KMS-11 (cell line): Measurements from ENCODE around the gene GTF2IRD1.
"Not testable (repeated sequence)": the region's sequence is repeated elsewhere in the genome, so short reads cannot be mapped to it uniquely, and the experiment has no call there.

Source experiments
- H2AFZ ChIP-seq: fragments of 200-600 bp; sonication (generic); 2 replicates; pipeline ENCODE4 v1.6.1; 2016; ENCODE audit warnings: antibody characterized with exemption, mixed run types, low read depth
- H3K27ac ChIP-seq: fragments of 200-600 bp; sonication (generic); 2 replicates; pipeline ENCODE4 v1.6.1; 2016; ENCODE audit warnings: mild to moderate bottlenecking, mixed run types
- H3K27me3 ChIP-seq: fragments of 200-600 bp; sonication (generic); 2 replicates; pipeline ENCODE4 v1.6.1; 2017; ENCODE audit warnings: mild to moderate bottlenecking, low read depth, mixed run types, moderate library complexity; ENCODE audit not compliant: insufficient read depth
- H3K36me3 ChIP-seq: fragments of 200-600 bp; sonication (generic); 2 replicates; pipeline ENCODE4 v1.6.1; 2017; ENCODE audit warnings: mild to moderate bottlenecking, mixed run types; ENCODE audit not compliant: insufficient read depth
- H3K4me1 ChIP-seq: fragments of 200-600 bp; sonication (generic); 2 replicates; pipeline ENCODE4 v1.6.1; 2016; ENCODE audit warnings: mild to moderate bottlenecking, low read depth, mixed run types; ENCODE audit not compliant: poor library complexity, severe bottlenecking
- H3K4me2 ChIP-seq: fragments of 200-600 bp; sonication (generic); 2 replicates; pipeline ENCODE4 v1.7.0; 2016; ENCODE audit warnings: mild to moderate bottlenecking, mixed run types
- H3K4me3 ChIP-seq: fragments of 200-600 bp; sonication (generic); IDR thresholded peaks from 2 replicates; pipeline ENCODE4 v1.6.1; 2017; ENCODE audit warnings: low read depth, low read length, mixed read lengths; ENCODE audit not compliant: insufficient read depth
- H3K79me2 ChIP-seq: fragments of 200-600 bp; sonication (generic); 2 replicates; pipeline ENCODE4 v1.6.1; 2016; ENCODE audit warnings: low read depth, mixed run types; ENCODE audit not compliant: insufficient read depth
- H3K9ac ChIP-seq: fragments of 200-600 bp; sonication (generic); 2 replicates; pipeline ENCODE4 v1.6.1; 2016; ENCODE audit warnings: mild to moderate bottlenecking, mixed run types
- H4K20me1 ChIP-seq: fragments of 200-600 bp; sonication (generic); 2 replicates; pipeline ENCODE4 v1.6.1; 2016; ENCODE audit warnings: mild to moderate bottlenecking, mixed run types; ENCODE audit not compliant: insufficient read depth
- TF ChIP-seq, protein P1 (sequence below): fragments of 200-600 bp; sonication (generic); conservative IDR thresholded peaks from 2 replicates; pipeline ENCODE4 v1.6.1; 2017; ENCODE audit warnings: low read depth, mild to moderate bottlenecking, antibody characterized with exemption, low read length, moderate library complexity, mixed read lengths

Gene GTF2IRD1

DNA sequence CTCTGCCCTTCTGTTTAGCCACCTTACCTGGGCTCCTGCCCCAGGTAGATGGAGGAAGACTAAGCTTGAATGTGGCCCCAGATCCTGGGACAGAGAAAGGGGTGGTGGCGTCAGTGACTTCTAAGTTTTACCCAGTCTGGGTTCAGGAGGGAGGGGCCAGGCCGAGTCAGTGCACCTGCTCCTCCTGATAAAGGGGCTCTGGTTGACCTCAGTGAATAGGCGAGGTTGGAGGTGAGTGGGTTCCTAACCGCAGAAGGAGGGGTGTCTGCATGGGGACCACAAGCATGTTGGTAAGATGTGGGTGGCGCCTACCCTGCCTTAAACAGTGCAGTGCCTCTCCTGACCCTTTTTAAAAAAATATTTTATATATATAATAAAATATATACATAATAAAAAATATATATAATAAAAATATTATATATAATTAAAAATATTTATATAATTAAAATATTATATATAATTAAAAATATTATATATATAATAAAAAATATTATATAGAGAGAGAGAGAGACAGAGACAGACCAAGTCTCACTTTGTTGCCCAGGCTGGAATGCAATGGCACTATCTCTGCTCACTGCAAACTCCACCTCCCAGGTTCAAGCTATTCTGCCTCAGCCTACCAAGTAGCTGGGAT is 106.5 kb downstream of the GTF2IRD1 start:
- H3K4me2 ChIP-seq = no peak overlapping the region
- H3K4me1 ChIP-seq = no peaks in the 10 kb centered on the region
- no peak overlapping the region for H3K9ac ChIP-seq
- H3K4me3 ChIP-seq = no peak overlapping the region
- TF ChIP-seq, protein P1, sequence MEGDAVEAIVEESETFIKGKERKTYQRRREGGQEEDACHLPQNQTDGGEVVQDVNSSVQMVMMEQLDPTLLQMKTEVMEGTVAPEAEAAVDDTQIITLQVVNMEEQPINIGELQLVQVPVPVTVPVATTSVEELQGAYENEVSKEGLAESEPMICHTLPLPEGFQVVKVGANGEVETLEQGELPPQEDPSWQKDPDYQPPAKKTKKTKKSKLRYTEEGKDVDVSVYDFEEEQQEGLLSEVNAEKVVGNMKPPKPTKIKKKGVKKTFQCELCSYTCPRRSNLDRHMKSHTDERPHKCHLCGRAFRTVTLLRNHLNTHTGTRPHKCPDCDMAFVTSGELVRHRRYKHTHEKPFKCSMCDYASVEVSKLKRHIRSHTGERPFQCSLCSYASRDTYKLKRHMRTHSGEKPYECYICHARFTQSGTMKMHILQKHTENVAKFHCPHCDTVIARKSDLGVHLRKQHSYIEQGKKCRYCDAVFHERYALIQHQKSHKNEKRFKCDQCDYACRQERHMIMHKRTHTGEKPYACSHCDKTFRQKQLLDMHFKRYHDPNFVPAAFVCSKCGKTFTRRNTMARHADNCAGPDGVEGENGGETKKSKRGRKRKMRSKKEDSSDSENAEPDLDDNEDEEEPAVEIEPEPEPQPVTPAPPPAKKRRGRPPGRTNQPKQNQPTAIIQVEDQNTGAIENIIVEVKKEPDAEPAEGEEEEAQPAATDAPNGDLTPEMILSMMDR = no peak
- H3K27me3 ChIP-seq = no peaks in the 10 kb centered on the region
- no peak overlapping the region for H3K27ac ChIP-seq
- H3K79me2 ChIP-seq = no peaks in the 10 kb centered on the region
- H3K36me3 ChIP-seq = no peaks in the 10 kb centered on the region
- H2AFZ ChIP-seq = no peak overlapping the region
- no peaks in the 10 kb centered on the region for H4K20me1 ChIP-seq

DNA sequence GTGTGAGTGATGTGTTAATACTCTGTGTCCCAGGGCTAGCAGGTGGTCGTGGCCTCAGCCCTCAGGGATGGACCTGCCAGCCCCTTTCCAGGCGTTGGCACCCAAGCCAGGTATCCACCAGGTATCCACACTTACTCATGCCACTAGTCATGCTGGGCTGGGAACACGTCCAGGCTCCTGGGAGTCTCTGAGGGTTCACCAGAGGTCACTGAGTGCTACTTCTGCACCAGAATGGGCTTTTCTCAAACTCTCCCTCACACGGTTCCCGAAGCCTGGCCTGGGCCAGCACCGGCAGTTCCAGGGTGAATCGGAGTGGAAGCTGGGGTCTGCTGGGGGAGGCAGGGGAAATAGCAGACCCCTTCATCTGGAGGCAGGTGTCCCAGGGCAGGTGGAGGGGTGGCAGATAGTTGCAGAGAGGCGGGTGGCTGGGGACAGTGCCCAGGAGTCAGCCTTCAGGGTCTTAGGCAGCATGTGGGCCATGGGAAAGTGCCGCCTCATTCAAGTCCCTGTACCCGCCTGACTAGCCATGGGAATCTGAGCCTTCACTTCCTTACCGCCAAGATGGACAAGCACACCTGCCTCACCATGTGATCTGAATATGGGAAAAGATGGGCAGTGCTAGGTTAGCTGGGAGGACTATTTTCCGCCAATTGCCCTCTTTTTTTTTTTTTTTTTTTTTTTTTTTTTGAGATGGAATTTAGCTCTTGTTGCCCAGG is 108.3 kb downstream of the GTF2IRD1 start:
- H3K79me2 ChIP-seq = no peaks in the 10 kb centered on the region
- no peaks in the 10 kb centered on the region for H4K20me1 ChIP-seq
- H2AFZ ChIP-seq = no peak overlapping the region
- H3K4me3 ChIP-seq = no peak overlapping the region
- no peaks in the 10 kb centered on the region for H3K36me3 ChIP-seq
- H3K4me2 ChIP-seq = no peak overlapping the region
- TF ChIP-seq, protein P1 = no peak
- no peak overlapping the region for H3K9ac ChIP-seq
- H3K4me1 ChIP-seq = peaks cover 2% of the 10 kb centered on the region
- no peaks in the 10 kb centered on the region for H3K27me3 ChIP-seq
- no peak overlapping the region for H3K27ac ChIP-seq

DNA sequence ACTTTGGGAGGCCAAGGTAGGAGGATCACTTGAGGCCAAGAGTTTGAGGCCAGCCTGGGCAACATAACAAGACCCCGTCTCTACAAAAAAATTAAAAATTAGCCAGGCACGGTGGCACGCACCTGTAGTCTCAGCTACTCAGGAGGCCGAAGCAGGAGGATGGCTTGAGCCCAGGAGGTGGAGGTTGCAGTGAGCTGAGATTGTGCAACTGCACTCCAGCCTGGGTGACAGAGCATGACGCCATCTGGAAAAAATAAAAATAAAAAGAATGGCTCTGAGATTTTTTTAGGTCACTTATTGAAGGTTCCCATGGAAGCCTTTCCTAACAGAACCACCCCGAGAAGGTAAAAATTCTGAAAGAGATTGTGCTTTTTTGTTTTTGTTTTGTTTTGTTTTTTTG is 109.9 kb downstream of the GTF2IRD1 start:
- not testable (repeated sequence) for H3K4me3 ChIP-seq, H3K27ac ChIP-seq, H4K20me1 ChIP-seq, H3K79me2 ChIP-seq, H3K4me2 ChIP-seq, H3K9ac ChIP-seq, H3K4me1 ChIP-seq, H2AFZ ChIP-seq, H3K27me3 ChIP-seq, H3K36me3 ChIP-seq

DNA sequence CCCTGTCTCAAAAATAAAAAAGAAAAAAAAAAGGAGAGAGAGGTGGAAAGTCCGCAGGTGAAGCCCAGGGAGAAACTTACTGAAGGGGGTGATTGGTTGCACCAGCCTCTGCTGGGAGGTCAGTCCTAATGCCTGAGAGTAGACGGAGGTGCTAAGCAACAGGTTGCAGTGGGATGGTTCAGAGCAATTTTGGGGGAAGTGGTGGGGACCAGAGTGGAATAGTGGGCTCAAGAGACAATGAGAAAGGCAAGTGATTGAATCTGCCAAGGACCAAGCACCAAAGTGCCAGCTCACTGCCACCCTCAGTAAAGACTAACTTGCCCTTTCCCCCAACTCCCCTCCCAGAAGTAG is 113.6 kb downstream of the GTF2IRD1 start:
- Histone ChIP-seq H3K4me2 (no peak overlapping the region), H3K9ac (no peak overlapping the region)
- TF ChIP-seq, protein P1 = no peak

DNA sequence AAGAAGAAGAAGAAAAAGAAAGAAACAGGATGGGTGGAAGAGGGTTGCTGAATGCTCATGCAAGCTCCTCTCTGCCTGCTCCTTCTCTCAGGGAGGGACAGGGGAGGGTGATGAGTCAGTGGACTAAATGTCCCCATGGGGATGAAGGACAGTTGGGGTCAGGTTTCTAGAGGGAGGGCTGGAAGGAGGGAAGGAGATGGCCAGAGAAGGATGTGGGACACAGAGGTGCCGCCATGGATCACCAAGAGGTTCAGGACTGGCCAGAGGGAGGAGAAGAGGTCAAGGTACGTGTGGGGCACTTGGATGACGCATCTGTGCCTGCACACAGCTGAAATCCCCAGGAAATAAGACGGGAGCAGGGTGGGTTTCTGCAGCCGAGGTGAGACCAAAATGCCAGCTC is 115.0 kb downstream of the GTF2IRD1 start:
- no peaks in the 10 kb centered on the region for H3K79me2 ChIP-seq
- no peaks in the 10 kb centered on the region for H3K27me3 ChIP-seq
- no peak overlapping the region for H2AFZ ChIP-seq
- H3K4me2 ChIP-seq = no peak overlapping the region
- TF ChIP-seq, protein P1 = no peak
- H3K27ac ChIP-seq = no peak overlapping the region
- no peaks in the 10 kb centered on the region for H3K36me3 ChIP-seq
- no peak overlapping the region for H3K4me3 ChIP-seq
- H4K20me1 ChIP-seq = no peaks in the 10 kb centered on the region
- H3K9ac ChIP-seq = no peak overlapping the region
- H3K4me1 ChIP-seq = peaks cover 15% of the 10 kb centered on the region

More for the DNA sequence above, 113.6 kb downstream of the GTF2IRD1 start:
- H3K4me3 ChIP-seq = no peak overlapping the region
- H3K36me3 ChIP-seq = no peaks in the 10 kb centered on the region
- no peaks in the 10 kb centered on the region for H3K27me3 ChIP-seq
- H4K20me1 ChIP-seq = no peaks in the 10 kb centered on the region
- no peak overlapping the region for H3K27ac ChIP-seq
- no peak overlapping the region for H2AFZ ChIP-seq
- no peaks in the 10 kb centered on the region for H3K79me2 ChIP-seq
- H3K4me1 ChIP-seq = peaks cover 3% of the 10 kb centered on the region
